AG09319 (cell line): ENCODE data around the gene MXRA7.
A peak's percentile ranks its signal among the peaks of the same experiment; 100 is the strongest.
"Not testable (repeated sequence)": the region's sequence is repeated elsewhere in the genome, so short reads cannot be mapped to it uniquely, and the experiment has no call there.

Experiments
- DNase-seq: peaks from one replicate; pipeline ENCODE4 v3.0.0-alpha.2; 2010; ENCODE audit warnings: low read depth; ENCODE audit errors: extremely low read depth
- TF ChIP-seq, protein P1 (sequence below): IDR thresholded peaks from 2 replicates; pipeline ENCODE4 v1.5.1; 2011; ENCODE audit warnings: low read depth, mild to moderate bottlenecking, inconsistent platforms, low read length, moderate library complexity

The MXRA7 gene

DNA sequence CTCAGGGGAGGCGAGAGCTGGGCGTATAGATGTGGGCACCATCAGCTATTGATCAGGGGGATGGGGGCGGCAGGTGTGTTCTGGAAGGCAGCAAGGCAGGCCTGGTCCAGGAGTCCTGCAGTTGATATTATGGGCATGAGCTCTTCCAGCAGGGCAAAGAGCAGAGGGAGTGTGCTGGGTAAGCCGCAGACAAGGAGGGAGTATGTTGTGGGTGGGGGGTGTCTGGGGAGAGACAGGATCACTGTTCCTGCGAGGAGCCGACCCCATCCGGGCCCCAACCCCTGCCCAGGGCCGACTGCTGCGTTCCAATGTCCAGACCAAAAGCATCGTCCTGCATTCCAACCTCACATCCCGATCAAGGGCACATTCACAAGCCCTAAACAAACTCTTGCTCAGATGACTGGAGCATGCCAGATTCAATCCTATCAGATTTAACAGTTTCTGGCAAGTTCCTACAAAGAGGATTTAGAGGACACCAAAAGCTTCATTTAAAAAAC lies 9.2 kb downstream of the MXRA7 start:
- TF ChIP-seq, protein P1, sequence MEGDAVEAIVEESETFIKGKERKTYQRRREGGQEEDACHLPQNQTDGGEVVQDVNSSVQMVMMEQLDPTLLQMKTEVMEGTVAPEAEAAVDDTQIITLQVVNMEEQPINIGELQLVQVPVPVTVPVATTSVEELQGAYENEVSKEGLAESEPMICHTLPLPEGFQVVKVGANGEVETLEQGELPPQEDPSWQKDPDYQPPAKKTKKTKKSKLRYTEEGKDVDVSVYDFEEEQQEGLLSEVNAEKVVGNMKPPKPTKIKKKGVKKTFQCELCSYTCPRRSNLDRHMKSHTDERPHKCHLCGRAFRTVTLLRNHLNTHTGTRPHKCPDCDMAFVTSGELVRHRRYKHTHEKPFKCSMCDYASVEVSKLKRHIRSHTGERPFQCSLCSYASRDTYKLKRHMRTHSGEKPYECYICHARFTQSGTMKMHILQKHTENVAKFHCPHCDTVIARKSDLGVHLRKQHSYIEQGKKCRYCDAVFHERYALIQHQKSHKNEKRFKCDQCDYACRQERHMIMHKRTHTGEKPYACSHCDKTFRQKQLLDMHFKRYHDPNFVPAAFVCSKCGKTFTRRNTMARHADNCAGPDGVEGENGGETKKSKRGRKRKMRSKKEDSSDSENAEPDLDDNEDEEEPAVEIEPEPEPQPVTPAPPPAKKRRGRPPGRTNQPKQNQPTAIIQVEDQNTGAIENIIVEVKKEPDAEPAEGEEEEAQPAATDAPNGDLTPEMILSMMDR = no peak
- no peak for DNase-seq

DNA sequence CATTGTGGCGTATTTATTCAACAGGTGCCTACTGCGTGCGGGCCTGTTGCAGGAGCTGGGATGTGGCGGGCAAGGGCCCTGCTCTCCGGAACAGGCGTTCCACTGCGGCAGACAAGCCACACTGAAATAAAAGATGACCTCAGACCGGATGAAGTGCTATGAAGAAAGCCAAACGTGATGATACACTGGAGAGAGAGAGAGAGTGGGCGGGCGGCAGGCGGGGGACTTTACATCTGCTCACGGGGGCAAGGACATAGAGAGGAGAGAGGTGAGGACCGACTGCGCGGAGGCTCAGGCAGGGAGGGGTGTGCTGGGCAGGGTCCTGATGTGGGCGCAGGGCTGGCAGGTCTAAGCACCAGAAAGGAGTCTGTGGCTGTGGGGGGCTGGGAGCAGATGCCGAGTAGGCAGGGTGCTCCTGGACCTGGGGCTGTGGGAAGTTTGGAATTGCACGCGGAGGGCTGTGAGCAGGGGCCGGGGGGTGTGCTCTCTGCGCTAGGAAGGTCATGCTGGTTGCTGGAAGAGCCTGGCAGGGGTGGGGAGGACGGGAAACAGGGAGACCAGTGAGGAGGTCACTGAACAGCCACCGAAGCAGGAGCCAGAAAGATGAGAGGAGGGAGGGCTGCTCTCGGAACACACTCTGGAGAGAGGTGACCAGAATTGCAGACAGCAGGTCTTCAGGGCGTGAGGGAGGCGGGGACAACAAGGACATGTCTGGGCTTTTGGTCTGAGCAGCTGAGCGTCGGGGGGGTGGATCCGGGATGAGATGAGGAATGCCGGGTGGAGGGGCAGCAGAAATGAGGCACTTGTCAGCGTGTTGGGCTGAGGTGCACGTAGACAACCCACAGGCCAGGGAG lies 9.9 kb downstream of the MXRA7 start:
- TF ChIP-seq, protein P1 = no peak
- DNase-seq = peak; percentile 54

DNA sequence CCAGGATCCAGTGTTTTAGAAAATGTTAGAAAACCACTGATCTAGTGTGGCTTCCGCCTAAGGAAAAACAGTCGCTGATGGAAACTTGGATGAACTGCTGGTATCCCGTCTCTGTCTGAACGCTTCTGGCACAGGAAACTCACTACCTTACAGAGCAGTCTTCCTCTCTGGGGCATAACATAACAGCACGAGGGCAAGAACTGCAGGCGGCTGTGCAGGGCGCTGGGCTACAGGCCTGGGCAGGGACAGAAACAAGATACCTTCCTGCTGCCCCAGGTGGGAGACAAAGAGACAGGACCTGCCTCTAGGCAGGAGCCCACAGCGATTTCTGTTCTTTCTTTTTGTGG lies 10.5 kb downstream of the MXRA7 start:
- TF ChIP-seq, protein P1 = no peak
- DNase-seq = no peak

DNA sequence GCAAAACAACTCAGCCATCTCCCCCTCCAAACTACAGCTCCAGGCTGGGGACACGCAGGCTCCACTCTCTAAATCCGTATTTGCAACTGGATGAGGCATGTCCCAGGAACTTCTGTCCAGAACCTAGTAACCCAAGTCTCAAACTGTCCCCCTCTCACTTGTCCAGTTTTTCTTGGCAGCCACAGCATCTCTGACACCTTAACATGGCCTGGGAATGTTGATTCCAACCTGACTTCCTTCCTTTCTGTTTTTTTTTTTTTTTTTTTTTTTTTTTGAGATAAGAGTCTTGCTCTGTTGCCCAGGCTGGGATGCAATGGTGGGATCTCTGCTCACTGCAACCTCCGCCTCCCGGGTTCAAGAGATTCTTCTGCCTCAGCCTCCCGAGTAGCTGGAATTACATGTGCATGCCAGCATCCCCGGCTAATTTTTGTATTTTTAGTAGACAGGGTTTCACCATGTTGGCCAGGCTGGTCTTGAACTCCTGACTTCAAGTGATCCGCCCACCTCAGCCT lies 12.2 kb downstream of the MXRA7 start:
- DNase-seq = not testable (repeated sequence)

DNA sequence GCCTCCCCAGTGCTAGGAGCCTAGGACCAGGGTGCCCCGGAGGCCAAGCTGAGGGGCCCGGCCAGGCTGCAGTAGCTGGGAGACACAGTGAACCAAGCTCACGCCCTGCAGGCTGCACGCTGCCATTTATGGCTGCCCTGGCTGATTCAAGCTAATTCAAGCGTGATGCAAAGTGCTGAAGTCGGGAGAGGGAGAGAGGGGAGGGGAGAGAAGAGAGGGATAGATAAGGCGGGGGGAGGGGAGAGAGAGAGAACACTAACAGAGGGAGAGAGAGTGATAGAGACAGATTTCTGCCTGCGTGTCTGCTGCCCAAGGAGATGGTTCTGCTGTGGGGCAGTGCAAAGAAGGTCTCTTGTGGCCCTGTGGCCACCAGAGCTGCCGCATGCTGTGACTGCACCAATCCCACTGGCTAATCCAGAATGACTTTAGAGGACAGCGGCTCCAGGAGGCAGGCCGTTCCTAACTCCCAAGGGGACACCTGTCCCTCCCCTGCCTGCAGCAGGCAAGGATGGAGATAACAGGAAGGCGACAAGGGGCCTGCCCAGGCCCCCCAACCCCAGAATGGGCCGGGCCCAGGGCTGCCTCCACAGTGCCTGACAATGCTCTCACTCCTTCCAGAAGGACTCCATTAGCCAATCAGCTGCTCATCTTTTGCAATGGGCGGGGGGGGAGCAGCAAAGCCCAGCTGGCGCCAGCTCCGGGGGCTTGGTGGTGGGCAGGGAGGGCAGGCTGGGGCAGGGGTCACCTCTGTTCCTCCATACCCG lies 12.9 kb downstream of the MXRA7 start:
- TF ChIP-seq, protein P1 = no peak

DNA sequence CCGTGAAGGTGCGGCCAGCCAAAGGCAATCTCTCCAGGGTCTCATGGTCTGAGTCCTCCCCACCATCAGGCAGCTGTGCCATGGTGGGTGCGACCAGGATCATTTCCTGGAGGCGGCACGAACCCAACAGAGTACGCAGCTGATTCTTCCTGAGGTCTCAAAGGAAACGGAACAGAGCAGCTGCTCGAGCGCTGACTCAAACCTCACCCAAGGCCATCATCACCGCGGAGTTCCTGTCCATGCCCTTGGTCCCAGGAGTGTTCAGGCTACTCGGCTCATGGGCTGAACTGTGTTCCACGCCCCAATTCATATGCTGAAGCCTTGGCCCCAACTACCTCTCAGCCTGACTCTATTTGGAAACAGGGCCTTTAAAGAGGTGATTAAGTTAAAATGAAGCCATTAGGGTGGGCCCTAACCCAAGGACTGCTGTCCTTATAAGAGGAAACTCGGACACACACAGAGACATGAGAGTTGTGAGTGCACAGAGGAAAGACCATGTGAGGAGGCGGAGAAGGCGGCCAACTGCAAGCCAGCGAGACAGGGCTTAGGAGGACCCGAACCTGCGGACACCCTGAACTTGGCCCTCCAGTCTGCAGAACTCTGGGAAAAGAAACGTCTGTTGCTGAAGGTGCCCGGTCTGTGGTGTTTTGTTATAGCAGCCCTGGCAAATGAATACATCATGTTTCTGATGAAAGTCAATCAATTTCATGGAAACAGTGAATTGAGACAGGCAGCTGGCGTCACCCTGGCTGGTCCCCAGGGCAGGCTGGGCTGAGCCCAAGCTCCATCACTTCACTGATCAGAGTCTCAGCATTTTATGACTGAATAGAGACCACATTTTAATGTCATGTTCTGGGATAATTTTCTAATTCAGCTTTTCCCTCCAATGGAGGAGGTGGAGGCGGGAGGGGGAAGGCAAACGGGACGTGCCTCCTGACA lies 13.7 kb downstream of the MXRA7 start:
- no peak for DNase-seq
- TF ChIP-seq, protein P1 = no peak

More for the DNA sequence above, 12.9 kb downstream of the MXRA7 start:
- no peak for DNase-seq

DNA sequence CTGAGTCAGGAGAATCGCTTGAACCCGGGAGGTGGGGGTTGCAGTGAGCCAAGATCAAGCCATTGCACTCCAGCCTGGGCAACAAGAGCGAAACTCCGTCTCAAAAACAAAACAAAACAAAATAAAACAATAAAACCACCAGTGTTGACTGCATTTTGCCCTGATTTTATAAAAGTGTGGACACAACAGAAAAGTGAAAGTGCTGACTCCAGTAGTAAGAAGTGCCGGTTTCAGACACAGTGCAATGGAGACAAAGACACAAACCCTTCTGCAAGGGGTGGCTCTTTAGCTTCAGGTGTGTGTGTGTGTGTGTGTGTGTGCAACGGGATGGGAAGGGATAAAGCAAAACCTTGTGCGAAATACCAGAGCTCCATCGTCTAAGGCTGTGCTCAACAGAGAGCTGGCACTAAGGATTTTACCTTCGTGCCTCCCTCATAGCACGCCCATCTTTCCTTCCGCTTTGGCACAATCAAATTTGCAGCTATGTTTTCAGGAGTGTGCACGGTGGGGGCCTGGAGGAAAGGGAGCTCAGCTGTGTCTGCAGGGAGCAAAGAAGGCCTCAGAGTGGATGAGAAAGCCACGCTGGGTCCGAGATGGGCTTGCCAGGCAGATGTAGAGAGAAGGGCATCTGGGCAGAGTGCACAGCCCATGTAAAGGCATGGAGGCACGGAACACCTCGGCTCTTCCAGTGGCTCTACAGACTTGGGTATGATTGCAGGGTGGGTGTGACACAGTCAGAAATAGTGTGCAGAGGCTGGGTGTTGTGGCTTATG lies 15.5 kb downstream of the MXRA7 start:
- TF ChIP-seq, protein P1 = no peak
- no peak for DNase-seq
